Uterus (tissue), 2 donors: ENCODE results near the gene TATDN3.

Experiments used
- POLR2A ChIP-seq, 2 donors: fragments of 450-650 bp; IDR thresholded peaks; one replicate each; pipeline ENCODE4 v1.6.1; 2016; ENCODE audit warnings: antibody characterized with exemption in 2 of 2, mild to moderate bottlenecking in 1 of 2, moderate library complexity in 1 of 2
- TF ChIP-seq, protein P1 (sequence below), 4 experiments: fragments of 200-600 bp in 2 of 4; fragments of 450-650 bp in 2 of 4; sonication (generic) in 2 of 4; IDR thresholded peaks; one replicate each; pipeline ENCODE4 v1.5.1; 2016 to 2019; ENCODE audit warnings: antibody characterized with exemption in 4 of 4, mild to moderate bottlenecking in 2 of 4, moderate library complexity in 1 of 4

GRCh38 chr1:212754193-212754592, 37.5 kb upstream of the TATDN3 start:
- TF ChIP-seq, protein P1, sequence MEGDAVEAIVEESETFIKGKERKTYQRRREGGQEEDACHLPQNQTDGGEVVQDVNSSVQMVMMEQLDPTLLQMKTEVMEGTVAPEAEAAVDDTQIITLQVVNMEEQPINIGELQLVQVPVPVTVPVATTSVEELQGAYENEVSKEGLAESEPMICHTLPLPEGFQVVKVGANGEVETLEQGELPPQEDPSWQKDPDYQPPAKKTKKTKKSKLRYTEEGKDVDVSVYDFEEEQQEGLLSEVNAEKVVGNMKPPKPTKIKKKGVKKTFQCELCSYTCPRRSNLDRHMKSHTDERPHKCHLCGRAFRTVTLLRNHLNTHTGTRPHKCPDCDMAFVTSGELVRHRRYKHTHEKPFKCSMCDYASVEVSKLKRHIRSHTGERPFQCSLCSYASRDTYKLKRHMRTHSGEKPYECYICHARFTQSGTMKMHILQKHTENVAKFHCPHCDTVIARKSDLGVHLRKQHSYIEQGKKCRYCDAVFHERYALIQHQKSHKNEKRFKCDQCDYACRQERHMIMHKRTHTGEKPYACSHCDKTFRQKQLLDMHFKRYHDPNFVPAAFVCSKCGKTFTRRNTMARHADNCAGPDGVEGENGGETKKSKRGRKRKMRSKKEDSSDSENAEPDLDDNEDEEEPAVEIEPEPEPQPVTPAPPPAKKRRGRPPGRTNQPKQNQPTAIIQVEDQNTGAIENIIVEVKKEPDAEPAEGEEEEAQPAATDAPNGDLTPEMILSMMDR (IDR thresholded peaks at IDR 0.05): no peak
- TF ChIP-seq POLR2A (IDR thresholded peaks at IDR 0.05): no peak
